Activated naive CD4-positive, alpha-beta T cell (primary cell): ENCODE results near the gene FAM237B.

ENCODE experiments used
- DNase-seq, 4 experiments: peaks; one replicate each; lab custom pipeline; 2025; lab: John Stamatoyannopoulos, UW

The FAM237B gene

GRCh38 chr7:90290244-90291113 is 30.6 kb downstream of the FAM237B start:
- DNase-seq = no peak

- DNase-seq = no peak
Measured at GRCh38 chr7:90288154-90288553, 33.0 kb downstream of the FAM237B start.

GRCh38 chr7:90276033-90276728 is 44.9 kb downstream of the FAM237B start:
- no peak for DNase-seq

- DNase-seq = no peak
Measured at GRCh38 chr7:90274161-90274560, 46.9 kb downstream of the FAM237B start.

DNA sequence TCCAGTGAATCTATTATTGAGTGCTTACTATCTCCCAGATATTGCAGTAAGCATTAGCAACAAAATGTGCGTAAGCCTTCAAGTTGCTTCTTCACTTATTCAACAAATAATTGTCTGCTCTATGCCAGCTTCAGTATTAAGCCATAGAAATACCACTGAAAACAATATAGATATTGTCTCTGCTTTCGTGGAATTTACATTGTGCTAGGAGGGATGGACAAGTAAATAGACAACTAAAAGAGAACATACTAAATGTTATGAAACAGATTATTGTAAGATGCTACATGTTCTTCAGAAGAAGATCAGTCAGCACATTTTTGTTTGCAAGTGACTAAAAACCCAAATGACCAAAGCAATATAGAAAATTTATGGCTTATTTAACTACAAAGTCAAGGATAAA is 48.9 kb downstream of the FAM237B start:
- DNase-seq = no peak

GRCh38 chr7:90271753-90272152 is 49.4 kb downstream of the FAM237B start:
- DNase-seq = no peak

- no peak for DNase-seq
Measured at GRCh38 chr7:90270431-90271178, 50.5 kb downstream of the FAM237B start.

- DNase-seq = no peak
Measured at GRCh38 chr7:90269163-90269562, 51.9 kb downstream of the FAM237B start.

DNA sequence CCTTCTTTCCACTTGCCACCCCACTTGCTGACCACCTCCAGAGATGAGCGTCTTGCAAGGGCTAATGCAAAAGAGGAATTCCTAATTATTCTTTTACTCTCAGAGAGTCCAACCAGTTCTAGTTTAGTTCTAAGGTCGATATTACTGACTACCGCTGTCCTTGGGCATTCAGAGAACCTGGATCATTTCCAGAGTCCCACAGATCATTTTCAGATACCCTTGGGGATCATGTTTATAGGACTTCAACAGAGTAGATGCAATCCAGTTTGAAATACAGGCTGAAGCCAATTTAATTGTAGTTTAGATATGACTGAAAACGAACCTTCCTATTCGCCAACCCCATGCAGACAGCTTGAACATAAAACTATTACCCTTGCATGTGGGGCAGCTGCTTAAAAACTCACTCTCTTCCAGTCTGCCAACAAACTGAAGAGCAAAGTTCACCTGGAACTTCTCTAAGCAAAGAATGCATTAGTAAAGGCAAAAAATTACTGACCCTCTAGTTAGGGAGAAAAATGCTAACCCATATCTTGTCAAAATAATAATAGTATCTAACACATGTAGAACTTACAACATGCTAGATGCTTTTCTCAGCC is 53.7 kb downstream of the FAM237B start:
- no peak for DNase-seq

- DNase-seq = no peak
Measured at GRCh38 chr7:90266808-90267207, 54.3 kb downstream of the FAM237B start.
